ENCODE data around the gene HOXD8. TPM values are rescaled to one million over a fixed set of nuclear protein-coding genes. Genes with fewer than 3 reads are reported as not detected.

Gene HOXD8
- total RNA-seq, 1 donor from 2014 or later = 2.8 TPM

DNA sequence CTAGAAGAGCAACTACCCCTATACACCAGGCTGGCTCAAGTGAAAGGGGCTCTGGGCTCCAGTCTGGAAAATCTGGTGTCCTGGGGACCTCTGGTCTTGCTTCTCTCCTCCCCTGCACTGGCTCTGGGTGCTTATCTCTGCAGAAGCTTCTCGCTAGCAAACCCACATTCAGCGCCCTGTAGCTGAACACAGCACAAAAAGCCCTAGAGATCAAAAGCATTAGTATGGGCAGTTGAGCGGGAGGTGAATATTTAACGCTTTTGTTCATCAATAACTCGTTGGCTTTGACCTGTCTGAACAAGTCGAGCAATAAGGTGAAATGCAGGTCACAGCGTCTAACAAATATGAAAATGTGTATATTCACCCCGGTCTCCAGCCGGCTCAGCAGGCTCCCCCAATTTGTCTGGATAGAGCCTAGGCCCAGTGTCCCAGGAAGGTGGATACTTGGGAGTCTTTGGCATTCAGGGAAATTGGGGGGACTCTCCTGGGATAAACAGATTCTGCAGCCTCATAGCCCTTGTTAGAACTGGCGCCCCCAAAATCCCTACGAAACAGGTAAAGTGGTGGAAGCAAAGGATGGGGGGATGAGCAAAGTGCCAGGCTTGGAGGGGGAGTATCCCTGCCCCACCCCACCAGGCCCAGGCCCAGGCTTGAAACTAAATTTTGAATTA lies 19.4 kb downstream of the HOXD8 start:
- DNase-seq (ENCODE audit: extremely low spot score, unreplicated experiment) = no peak
- Mint-ChIP-seq H3K4me1 (ENCODE audit: unreplicated experiment) (peaks cover 21% of the 10 kb centered on the region), H3K9me3 (no peaks in the 10 kb centered on the region), H3K36me3 (peaks cover 8% of the 10 kb centered on the region), H3K27me3 (peaks cover 94% of the 10 kb centered on the region), H3K27ac (no peak overlapping the region), H3K4me3 (peak overlapping the region; percentile 89)
- no peak for TF ChIP-seq CTCF (conservative IDR thresholded peaks at IDR 0.05)

GRCh38 chr2:176149481-176149938 lies 20.0 kb downstream of the HOXD8 start:
- Mint-ChIP-seq H3K27me3 (peaks cover 94% of the 10 kb centered on the region), H3K27ac (no peak overlapping the region), H3K36me3 (peaks cover 12% of the 10 kb centered on the region), H3K4me1 (ENCODE audit: unreplicated experiment) (peaks cover 21% of the 10 kb centered on the region), H3K9me3 (no peaks in the 10 kb centered on the region), H3K4me3 (peak overlapping the region; percentile 89)
- no peak for TF ChIP-seq CTCF (conservative IDR thresholded peaks at IDR 0.05)
- no peak for DNase-seq (ENCODE audit: extremely low spot score, unreplicated experiment)

DNA sequence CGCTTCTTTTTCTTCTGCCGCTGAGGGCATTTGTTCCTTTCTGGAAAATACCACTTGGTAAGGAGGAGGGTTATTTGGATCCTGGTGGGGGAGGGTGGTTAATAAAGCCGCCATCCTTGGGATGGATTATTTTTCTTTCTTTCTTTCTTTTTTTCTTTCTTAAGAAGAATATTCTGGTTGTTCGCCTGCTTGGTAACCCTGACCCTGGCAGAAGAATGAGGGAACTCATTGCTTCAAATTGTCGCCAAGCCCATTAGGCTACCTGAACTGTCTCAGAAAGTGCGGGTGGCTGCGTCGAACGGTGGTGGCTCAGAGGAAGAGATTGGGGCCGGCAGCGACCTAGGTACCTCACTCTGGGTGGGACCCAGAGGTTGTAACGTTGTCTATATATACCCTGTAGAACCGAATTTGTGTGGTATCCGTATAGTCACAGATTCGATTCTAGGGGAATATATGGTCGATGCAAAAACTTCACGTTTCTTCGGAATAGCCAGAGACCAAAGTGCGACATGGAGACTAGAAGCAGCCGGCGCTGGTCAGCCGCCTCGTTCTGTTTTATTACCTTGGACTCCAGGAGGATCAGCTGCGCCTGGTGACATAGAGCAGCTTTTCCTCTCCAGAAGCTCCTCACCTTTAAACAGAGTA lies 20.6 kb downstream of the HOXD8 start:
- Mint-ChIP-seq H3K4me3 (peak overlapping the region; percentile 89), H3K27me3 (peaks cover 94% of the 10 kb centered on the region), H3K9me3 (no peaks in the 10 kb centered on the region), H3K36me3 (peaks cover 17% of the 10 kb centered on the region), H3K27ac (peak overlapping the region; percentile 32), H3K4me1 (ENCODE audit: unreplicated experiment) (peaks cover 21% of the 10 kb centered on the region)
- no peak for DNase-seq (ENCODE audit: extremely low spot score, unreplicated experiment)
- no peak for TF ChIP-seq CTCF (conservative IDR thresholded peaks at IDR 0.05)

DNA sequence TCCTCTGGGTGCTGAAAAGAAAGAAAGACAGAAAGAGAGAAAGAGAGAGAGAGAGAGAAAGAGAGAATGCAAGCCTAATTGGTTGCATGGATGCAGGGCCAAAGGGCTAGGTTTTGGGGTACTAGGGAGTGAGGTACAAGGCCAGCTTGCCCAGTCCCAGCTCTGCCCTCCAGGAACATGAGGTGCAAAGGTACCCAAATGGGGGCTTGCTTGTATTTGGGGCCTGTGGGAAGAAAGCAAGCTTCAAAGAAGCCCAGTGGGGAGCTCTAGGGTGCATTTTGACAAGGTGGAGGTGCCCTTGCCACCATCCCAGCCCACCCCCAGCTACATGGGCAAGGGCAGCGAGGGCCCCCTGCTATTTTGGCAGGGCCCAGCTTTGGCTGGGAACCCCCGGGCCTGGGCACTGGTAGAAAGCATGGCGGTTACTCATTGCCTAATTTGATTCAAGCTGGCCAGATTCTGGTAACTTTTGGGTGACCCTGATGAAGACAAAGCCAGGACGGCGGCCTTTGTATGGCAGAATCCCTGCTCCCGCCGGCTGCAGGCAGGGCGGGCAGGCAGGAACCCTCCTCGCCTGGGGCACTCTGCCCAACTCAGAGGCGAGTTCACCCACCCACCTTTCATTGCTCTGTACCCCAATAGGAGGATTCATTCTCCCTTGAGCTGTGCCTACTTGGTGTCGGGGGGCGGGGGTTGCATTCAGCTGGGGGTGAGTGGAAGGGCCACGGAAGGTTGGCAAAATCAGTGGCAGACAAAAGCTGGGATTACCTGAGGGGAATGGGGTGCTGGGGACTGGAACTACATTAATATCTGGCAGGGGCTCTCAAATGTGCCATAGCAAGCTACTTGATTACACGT lies 21.3 kb downstream of the HOXD8 start:
- Mint-ChIP-seq H3K4me1 (ENCODE audit: unreplicated experiment) (peaks cover 21% of the 10 kb centered on the region), H3K9me3 (no peaks in the 10 kb centered on the region), H3K27ac (peak overlapping the region; percentile 75), H3K4me3 (peak overlapping the region; percentile 89), H3K27me3 (peaks cover 94% of the 10 kb centered on the region), H3K36me3 (peaks cover 24% of the 10 kb centered on the region)
- no peak for TF ChIP-seq CTCF (conservative IDR thresholded peaks at IDR 0.05)
- no peak for DNase-seq (ENCODE audit: extremely low spot score, unreplicated experiment)

DNA sequence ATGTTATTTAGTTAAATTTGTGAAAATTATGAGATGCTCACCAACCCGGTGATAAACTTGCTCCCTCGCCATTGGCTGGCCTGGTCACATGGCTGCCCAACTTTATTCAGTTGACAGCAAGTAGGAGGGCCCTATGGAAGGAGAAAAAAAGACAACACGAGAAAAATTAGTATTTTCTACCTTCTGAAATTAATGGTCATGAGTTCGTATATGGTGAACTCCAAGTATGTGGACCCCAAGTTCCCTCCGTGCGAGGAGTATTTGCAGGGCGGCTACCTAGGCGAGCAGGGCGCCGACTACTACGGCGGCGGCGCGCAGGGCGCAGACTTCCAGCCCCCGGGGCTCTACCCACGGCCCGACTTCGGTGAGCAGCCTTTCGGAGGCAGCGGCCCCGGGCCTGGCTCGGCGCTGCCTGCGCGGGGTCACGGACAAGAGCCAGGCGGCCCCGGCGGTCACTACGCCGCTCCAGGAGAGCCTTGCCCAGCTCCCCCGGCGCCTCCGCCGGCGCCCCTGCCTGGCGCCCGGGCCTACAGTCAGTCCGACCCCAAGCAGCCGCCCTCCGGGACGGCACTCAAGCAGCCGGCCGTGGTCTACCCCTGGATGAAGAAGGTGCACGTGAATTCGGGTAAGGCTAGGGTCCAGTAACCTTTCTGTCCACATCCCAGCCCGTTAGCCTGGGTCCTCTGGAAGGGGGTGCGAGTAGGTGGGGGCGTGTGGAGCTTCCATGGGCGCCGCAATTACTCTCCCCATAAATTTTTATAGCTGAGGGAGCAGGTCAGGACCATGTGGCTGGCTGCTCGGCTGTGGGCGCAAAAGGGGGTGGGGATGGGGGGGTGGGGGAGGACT lies 22.2 kb downstream of the HOXD8 start, which contains the start of gene HOXD4:
Gene HOXD4, plus strand, starts transcription at position 109 of the 846 bp plus-strand sequence. Its CDS starts 84 bp downstream, at position 193.
- peaks cover 20% of the 10 kb centered on the region for H3K36me3 Mint-ChIP-seq
- H3K4me3 Mint-ChIP-seq = peak within 1 kb of the TSS; percentile 89
- DNase-seq (ENCODE audit: extremely low spot score, unreplicated experiment) = no peak
- peaks cover 94% of the 10 kb centered on the region for H3K27me3 Mint-ChIP-seq
- peak within 1 kb of the TSS; percentile 75 for H3K27ac Mint-ChIP-seq
- H3K9me3 Mint-ChIP-seq = no peaks in the 10 kb centered on the region
- H3K4me1 Mint-ChIP-seq (ENCODE audit: unreplicated experiment) = peaks cover 23% of the 10 kb centered on the region
- no peak for TF ChIP-seq CTCF (conservative IDR thresholded peaks at IDR 0.05)

Measured in type B pancreatic cell (in vitro differentiated cells).